CD4-positive, alpha-beta T cell treated with Interleukin-6 for 4 hours (primary cell): ENCODE data around the gene L3MBTL4.

Source experiments
- DNase-seq: peaks from one replicate; pipeline ENCODE4 v3.0.0-alpha.2; 2020; ENCODE audit warnings: mixed read lengths

The L3MBTL4 gene

GRCh38 chr18:6021306-6022073, 393.2 kb downstream of the L3MBTL4 start:
- no peak for DNase-seq

GRCh38 chr18:6018671-6019070, 396.0 kb downstream of the L3MBTL4 start:
- no peak for DNase-seq

- DNase-seq, result no peak
Measured at GRCh38 chr18:6017171-6017570, 397.5 kb downstream of the L3MBTL4 start.

DNA sequence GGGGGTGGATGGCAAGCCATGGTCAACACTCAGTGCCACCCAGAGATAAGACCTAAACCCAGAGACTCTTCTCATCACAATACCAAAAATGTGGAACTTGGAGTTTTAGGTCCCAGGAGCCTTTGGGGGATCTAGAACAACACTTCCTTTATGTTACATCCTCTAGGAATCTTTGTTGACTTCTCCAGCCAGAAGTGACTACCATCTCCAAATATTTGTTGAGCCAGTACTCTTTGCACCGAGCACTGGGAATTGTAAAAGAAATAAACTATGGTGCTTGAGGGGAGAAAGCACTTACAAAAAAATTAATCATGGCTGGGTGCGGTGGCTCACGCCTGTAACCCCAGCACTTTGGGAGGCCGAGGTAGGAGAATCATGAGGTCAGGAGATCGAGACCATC, 399.3 kb downstream of the L3MBTL4 start:
- no peak for DNase-seq

GRCh38 chr18:6013171-6013810, 401.4 kb downstream of the L3MBTL4 start:
- DNase-seq, result no peak

DNA sequence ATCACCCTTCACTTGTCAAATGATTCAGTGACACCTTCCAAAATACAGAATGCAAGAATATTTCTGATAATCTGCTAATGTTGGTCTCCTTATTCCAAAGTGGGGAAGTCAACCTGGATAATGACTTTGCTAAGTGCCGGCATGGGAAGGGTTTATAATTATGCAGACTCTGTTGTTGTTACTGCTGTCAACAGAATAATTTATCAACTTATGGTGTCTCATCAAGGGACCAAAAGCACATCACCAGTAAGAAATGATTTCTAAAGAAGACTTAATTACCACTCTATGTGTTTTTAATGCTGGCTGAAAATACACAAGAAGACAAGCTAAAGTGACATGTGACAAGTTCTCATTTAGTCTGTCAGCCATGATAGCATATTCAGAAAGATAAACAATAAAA, 403.8 kb downstream of the L3MBTL4 start:
- DNase-seq, result no peak

GRCh38 chr18:6010284-6010683, 404.4 kb downstream of the L3MBTL4 start:
- DNase-seq, result no peak

GRCh38 chr18:6009756-6010155, 405.0 kb downstream of the L3MBTL4 start:
- DNase-seq, result no peak

GRCh38 chr18:6004683-6005082, 410.0 kb downstream of the L3MBTL4 start:
- no peak for DNase-seq

- DNase-seq, result no peak
Measured at GRCh38 chr18:6004119-6004518, 410.6 kb downstream of the L3MBTL4 start.

DNA sequence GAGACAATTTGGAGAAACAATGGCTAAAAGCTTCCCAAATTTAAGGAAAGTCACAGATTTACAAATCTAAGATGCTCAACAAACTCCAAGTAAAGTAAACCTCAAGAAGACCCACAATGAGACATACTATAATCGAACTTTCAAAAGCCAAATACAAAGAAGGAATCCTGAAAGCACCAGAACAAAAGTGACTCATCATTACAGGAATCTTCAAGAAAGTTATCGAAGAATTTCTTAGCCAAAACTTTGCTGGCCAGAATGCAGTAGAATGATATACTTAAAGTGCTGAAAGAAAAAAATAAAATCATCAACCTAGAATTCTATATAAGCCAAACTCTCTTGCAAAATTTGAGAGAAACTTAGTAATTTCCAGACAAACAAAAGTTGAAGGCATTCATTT, 412.8 kb downstream of the L3MBTL4 start:
- no peak for DNase-seq

DNA sequence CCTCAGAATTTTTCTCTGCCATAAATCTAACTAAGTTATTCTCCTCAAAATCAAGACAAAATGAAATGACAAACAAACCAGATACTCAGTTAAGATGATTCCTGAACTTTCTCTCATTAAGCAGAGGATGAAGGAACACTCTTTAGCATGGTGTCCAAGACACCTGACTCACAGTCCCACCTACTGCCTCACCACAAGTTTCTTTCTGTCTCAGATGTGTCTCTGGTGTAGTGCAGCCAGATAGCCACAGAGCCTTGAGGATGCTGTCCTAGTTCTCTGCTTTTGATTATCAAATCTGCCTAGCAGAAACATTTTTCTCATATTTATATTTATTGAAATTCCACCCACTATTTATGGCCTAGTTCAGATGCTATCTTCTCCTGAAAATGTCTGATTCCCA, 415.8 kb downstream of the L3MBTL4 start:
- DNase-seq, result no peak

GRCh38 chr18:5998166-5998881, 416.4 kb downstream of the L3MBTL4 start:
- no peak for DNase-seq

GRCh38 chr18:5997361-5997760, 417.4 kb downstream of the L3MBTL4 start:
- DNase-seq, result no peak

DNA sequence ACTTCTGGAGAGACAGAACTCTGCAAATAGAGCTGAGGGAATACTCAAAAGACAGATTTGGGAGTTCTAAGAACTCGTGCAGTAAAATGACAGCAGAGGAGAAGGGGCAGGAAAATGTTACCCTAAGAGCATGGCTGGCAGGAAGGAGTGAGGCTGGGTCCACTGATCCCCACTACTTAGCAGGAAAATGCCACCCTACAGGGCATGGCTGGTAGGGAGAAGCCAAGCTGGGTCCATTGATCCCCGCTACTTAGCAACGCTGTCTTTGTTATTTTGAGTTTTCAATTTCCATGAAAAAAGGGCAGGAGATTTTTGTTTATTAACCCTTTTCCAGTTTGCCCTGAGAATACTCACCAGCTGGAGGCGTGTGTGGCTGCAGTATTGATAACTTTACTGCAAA, 419.1 kb downstream of the L3MBTL4 start:
- no peak for DNase-seq

- DNase-seq, result no peak
Measured at GRCh38 chr18:5993938-5994337, 420.8 kb downstream of the L3MBTL4 start.

DNA sequence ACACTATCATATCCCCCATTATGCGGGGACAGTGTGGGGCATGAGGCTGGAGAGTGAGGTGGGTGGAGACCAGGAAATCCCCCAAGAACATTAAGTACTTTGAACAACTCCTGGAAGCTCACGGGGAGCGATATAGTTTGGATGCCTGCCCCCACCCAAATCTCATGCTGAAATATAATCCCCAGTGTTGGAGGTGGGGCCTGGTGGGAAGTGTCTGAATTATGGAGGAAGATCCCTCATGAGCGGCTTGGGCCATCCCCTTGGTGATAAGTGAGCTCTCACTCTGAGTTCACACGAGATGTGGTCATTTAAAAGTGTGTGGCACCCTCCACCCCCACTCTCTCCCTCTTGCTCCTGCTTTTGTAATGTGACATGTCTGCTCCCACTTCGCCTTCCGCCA, 422.3 kb downstream of the L3MBTL4 start:
- no peak for DNase-seq

DNA sequence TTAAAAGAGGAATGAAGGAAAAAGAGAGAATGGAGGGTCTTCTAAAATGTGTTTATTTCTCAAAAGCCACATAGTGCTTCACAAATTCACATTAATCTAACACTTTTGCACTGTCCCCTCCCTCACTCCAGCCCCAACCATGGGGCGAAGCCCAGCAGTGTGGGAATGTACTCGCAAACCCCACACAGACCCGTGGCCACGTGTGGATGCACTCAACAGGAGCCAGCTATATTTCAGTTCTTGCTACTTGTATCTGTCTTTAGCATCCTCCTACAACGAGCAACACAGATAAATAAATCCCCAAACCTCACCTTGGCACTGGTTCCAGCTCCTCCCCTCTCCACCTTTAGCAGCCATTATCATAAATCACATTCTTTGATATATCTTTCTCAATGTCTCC, 427.5 kb downstream of the L3MBTL4 start:
- DNase-seq, result no peak

- no peak for DNase-seq
Measured at GRCh38 chr18:5986257-5986931, 428.3 kb downstream of the L3MBTL4 start.

GRCh38 chr18:5984245-5984644, 430.5 kb downstream of the L3MBTL4 start:
- no peak for DNase-seq

GRCh38 chr18:5983488-5983887, 431.2 kb downstream of the L3MBTL4 start:
- no peak for DNase-seq

GRCh38 chr18:5982332-5982731, 432.4 kb downstream of the L3MBTL4 start:
- no peak for DNase-seq

- no peak for DNase-seq
Measured at GRCh38 chr18:5980721-5981120, 434.0 kb downstream of the L3MBTL4 start.
